ENCODE data around the gene ANKS3.

DNA sequence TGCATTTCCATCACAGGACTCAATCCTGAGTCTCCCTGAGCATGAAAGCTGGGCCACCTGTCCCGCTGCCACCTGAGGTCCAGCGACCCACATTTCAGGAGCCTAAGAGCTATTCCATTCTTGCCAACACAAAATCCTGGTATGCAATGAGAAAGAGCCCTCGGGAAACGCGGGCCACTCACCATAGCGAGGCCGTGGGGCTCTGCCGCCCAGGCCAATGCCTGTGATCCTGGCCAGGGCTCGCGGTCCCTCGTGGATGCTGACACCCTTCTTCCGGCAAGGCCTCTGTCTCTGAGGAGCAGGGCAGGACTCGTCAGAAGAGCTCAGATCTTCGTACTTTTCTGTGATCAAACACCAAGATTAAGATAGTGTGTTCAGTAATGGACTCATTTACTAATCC is 29.2 kb downstream of the ANKS3 start:
- TF ChIP-seq ZNF169 (tag by site-specific recombination; IDR thresholded peaks at IDR 0.05) (no peak), ZBTB1 (tag by site-specific recombination; IDR thresholded peaks at IDR 0.05) (no peak), ZNF311 (tag by site-specific recombination; IDR thresholded peaks at IDR 0.05; ENCODE audit: borderline replicate concordance) (no peak), ZNF354C (tag by site-specific recombination; IDR thresholded peaks at IDR 0.05; ENCODE audit: borderline replicate concordance, low read depth) (no peak)
- TF ChIP-seq, protein P1, sequence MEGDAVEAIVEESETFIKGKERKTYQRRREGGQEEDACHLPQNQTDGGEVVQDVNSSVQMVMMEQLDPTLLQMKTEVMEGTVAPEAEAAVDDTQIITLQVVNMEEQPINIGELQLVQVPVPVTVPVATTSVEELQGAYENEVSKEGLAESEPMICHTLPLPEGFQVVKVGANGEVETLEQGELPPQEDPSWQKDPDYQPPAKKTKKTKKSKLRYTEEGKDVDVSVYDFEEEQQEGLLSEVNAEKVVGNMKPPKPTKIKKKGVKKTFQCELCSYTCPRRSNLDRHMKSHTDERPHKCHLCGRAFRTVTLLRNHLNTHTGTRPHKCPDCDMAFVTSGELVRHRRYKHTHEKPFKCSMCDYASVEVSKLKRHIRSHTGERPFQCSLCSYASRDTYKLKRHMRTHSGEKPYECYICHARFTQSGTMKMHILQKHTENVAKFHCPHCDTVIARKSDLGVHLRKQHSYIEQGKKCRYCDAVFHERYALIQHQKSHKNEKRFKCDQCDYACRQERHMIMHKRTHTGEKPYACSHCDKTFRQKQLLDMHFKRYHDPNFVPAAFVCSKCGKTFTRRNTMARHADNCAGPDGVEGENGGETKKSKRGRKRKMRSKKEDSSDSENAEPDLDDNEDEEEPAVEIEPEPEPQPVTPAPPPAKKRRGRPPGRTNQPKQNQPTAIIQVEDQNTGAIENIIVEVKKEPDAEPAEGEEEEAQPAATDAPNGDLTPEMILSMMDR (tag by site-specific recombination; IDR thresholded peaks at IDR 0.05): no peak
